Activated CD4-positive, alpha-beta T cell treated with anti-CD3 and anti-CD28 coated beads, Interleukin-2, amount 50 U/mL, for 1 hour (primary cell): ENCODE results near the gene CTSD.

Experiments used
- DNase-seq: peaks from one replicate; pipeline ENCODE4 v3.0.0-alpha.2; 2020

Gene CTSD

DNA sequence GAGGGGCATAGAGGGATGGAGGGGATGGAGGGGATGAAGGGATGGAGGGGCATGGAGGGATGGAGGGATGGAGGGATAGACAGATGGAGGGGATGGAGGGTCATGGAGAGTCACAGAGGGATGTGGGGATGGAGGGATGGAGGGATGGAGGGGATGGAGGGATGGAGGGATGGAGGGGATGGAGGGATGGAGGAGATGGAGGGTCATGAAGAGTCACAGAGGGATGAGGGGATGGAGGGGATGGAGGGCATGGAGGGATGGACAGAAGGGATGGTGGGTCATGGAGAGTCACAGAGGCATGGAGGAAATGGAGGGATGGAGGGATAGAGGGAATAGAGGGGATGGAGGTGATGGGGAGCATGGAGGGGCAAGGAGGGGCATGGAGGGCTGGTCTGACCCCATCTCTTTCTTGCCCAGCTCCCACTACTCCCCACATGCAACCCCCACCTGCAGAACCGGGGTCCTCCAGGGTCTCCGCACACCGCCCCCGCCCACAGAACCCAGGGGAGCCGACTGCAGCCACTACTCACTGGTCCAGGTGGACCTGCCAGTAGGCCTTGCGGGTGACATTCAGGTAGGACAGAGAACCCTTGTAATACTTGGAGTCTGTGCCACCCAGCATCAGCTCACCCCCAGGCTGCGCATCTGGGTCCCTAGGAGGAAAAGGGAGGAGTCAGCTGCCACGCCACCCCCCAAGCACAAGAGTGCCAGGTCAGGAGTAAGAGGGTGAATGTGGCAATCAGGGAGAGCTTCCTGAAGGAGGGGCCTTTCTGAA lies 9.2 kb downstream of the CTSD start:
- no peak for DNase-seq

DNA sequence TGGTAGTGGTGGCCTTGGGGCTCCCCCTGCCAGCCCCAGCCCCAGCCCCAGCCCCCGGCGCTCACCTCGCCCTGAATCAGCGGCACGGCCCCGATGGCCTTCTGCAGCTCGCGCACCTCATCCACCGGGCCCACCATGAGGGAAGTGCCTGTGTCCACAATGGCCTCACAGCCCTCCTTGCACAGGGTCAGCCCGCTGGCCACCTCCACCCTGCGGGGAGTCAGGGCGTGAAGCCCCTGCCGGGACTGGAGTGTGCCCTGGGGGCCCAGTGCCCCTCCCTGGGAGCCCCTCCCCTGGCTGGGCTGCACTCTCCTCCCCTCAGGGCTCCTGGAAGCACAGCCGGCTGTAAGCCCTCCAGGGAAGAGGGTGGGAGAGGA lies 9.8 kb downstream of the CTSD start:
- no peak for DNase-seq

DNA sequence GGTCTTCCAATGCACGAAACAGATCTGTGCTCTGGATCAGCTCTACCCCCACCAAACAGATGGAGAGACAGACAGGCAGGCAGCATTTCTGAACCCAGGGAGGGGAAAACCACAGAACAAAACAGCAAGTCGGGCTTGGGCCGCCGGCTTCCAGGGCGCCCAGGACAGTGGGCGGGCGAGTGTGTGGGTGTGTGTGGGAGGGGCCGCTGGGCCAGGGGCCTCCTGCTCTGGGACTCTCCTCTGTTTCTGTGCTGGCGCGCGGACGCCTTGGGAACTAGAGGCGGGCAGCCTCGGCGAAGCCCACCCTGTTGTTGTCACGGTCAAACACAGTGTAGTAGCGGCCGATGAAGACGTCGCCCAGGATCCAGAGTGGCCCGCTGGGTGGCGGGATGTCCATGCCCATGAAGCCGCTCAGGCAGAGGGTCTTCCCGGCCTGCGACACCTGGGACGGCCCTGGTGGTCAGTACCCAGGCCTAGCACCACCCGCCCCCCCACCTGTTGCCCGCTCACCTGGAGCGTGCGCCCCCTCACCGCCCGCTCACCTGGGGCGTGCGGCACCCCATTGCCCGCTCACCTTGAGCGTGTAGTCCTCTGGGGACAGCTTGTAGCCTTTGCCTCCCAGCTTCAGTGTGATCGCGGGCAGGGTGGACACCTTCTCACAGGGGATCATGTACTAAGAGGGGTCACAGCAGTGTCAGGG lies 10.3 kb downstream of the CTSD start:
- no peak for DNase-seq

DNA sequence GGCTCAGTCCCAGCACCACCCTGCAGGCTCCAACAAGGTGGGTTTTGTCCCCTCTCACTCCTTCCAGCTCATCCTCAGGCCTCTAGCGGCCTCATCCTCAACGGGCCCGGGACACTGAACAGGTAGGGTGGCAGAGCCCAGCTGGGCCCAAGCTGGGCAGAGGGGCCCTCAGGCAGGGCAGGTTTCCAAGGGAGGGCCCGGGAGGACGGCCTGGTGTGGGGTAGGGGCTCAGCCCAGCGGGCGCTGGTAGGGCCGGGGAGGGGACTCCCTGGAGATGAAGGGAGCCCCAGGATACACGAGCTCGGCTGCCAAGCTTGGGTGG lies 10.9 kb downstream of the CTSD start:
- DNase-seq: no peak

DNA sequence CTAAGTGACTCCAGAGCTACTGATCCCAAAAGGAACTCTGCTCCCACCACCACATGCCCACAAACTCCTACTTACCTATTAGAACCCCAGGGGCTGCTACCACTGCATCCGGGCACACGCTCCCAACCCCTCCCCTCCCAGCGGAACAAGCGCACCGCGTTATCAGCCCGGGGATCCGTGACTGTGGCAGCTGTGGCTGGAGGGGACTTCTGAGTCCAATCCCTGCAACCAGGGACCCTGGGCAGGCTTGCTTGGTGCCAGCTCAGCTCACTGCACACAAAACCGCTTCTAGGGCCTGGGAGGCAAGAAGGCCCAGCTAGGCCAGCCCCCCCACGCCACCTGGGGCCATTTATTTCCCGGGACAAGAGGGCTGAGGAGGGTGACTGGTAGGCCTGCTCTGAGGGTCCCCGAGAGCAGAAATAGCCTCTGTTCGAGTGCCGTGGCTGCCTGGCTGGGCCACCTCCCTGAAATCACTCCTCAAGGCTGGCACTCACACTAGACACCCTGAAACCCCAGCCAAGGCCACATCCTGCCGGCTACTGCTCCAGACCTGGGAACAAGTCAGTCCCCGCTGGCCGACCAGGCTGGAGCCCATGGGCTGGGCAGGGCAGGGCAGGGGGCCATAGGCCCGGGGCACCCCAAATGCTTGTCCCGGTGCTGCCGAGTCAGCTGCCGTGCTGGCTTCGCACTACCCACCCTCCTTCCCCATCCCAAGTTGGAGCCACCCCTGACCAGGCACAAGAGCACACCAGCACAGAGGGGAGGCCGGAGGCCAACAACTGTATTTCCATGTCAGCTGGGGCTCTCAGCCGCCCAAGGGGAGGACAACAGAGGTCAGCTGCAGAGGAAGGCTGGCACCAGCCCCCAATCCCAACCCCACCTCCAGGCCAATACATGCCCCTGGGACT lies 11.5 kb downstream of the CTSD start:
- DNase-seq: no peak

DNA sequence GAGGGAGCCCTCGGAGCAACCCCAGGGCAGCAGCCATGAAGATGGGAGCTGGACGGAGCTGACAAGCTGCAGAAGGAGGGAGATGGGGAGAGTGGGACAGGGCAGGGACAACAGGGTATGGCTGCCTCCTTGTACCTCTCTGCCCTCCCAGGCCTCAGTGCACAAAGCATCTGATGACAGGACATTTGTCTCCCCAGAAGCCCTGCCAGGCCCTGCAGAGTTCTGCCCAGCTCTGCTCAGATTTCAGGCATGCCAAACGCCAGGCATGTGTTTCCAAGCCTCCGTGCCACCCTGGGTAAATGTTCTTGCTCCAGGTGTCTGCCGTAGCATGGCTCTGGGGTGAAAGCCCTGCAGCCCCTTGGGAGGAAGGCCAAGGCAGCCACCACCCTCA lies 12.2 kb downstream of the CTSD start:
- no peak for DNase-seq

DNA sequence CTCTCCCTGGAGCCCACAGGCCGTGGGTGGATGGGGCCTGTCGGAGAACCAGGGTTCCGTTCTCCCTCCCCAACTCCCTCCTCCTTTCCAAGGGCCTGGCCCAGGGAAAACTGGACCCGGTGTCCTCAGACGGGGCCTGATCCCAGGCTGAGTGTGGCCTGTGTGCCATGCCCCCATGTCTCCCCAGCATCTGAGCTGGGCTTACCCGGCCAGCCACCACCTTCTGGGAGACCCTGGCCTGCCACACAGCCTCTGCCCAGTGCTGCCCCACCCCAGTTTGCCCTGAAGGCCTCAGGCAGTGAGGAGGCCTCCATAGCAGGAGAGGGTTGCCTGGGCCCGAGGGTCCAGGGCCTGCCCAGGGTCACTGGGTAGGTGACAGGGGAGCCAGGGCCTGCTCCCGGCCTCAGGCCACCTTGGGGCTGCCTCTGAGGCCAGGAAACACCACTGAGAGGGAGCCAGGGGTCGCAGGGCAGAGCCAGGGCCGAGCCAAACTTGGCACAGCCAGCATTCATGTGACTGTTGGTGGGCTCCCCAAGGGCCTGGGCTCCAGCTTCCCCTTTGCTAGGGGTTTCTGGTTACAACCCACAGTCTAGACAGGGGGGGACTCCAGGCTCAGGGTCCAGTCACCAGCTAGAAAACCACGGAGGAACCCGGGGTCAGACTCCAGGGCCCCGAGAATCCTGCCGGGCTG lies 12.7 kb downstream of the CTSD start:
- DNase-seq: no peak

DNA sequence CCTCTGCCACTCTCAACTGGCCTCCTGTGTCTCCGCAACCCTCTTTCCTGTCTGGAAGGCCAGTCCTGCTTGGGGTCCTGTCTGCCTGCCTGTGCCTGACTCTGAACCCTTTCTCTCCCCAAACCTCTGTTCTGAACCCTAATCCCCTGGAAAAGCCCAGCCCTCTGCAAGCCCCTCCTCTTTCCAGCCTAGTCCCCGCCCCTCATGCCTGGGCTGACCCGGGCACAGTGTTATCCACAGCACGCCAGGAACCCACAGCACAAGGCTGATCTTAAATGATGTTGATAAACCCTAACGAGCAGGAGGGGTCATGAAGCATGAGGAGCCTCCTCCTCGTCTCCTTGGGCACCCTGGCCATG lies 13.3 kb downstream of the CTSD start, which contains the start of gene IFITM10:
Gene IFITM10 (minus strand): TSS at position 115 of the 359 bp plus-strand sequence. CDS start 153 bp downstream, outside the sequence.
- DNase-seq: no peak

DNA sequence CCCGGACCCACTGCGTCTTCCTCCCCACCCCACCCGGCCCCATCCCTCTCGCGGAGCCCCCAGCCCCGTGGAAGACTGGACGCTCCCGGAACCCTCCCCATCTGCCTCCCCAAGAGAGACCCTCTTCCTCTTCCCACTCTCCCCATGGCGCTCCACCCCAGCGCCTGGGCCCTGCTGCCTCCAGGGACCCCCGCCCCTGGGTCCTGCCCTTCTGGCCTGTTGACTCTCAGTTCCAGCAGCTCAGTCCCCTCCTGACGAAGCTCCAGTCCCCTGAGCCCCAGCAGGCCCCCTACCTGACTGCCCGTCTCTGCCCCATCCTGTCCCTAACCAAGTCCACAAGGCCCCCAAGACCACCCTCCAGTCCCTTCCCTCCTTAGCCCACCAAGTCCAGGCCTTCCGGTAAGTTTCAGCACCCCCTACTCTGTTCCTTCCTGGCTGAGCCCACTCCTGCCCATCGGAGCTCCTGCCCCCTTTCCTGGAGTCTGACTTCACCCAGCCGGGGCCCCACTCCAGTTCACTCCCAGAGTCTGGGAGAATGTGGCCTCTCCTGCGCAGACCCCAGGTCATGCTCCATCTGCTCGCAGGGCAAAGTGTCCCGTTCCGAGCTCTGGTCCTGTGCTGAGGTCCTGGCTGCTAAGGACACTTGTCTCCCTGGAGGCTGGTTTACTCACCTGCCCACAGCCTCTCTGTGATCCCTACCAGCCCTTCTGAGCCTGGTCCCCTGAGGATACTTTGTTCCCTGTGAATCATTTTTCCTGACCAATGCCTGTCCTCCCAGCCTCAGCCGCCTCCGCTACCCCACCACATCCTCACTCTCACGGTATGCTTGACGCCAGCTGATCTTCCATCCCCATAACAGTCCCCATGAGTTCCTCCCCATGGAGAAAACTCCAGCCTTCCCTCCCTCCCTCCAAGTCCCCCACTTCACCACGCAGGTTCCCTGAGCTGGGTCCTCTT lies 14.1 kb downstream of the CTSD start:
- DNase-seq: no peak

DNA sequence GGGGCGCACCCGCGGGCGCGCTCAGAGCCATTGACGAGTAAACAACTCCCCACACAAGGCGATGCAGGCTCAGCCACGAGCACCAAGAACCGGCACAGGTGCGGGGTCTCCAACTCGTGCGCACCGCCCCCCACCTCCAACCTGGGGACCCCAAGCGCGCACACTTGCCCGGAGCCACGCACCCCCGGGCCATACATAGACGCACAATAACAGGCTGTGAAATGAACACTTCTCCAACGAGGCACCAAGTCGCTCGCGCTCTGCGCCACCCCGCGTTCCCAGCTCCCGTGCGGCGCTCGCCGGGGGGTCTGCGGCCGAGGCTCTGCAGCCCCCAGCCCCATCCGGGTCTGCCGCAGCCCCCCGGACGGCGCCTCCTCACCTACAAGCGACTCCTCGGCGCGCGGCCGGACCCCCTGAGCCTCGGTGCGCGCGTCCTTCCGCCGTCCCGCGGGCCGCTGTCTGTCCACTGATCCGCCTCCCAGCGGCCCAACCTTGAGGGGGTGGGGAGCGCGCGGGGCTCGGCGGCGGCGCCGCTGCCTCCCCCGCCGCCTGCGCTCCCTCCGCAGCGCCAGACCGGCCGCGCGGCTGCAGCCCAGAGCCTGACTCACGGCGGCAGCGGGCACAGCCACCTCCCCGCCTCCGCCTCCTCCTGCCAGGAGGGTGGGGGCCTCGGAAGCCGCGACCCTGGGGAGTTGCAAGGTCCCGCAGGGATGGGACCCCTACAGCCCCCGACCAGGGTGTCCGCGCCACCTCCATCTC lies 14.9 kb downstream of the CTSD start:
- DNase-seq: no peak

DNA sequence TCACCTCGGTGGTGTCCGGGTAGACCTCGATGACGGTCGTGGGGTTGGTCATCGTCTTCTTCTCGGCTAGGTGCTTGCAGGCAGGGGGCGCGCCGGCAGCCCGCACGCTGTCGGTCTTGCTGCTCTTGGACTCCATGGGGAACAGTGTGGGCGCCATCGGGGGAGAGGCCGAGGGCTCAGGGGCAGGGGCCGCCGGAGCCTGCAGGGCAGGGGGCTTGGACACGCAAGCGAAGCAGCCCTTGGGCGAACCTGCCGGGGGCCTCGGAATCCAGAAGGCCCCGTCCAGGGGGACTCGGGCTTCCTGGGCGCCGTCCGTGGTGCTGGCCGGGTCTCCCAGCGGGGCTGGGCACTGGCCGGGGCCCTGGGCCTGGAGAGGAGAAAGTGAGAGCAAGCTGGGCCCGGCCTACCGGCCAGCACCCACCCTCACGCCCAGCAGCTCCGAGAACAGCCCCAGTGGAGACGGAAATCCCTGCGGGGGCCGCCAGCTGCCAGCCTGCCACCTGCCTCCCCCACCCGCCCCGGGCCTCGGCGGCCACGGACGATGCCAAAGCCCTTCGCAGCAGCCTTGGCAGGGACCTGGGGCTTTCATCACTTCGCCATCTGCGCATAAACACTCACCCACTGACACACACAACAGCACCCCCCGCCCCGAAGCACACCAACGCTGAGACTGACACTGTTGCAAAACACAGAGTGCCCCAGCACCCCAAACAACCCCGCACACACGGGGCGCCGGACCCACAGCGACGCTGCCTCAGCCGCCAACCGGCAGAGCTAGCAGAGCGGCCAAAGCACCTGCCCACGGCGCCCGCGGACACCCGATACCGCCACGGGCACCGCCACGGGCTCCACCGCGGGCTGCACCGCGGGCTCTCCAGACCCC lies 15.7 kb downstream of the CTSD start:
- DNase-seq: no peak

DNA sequence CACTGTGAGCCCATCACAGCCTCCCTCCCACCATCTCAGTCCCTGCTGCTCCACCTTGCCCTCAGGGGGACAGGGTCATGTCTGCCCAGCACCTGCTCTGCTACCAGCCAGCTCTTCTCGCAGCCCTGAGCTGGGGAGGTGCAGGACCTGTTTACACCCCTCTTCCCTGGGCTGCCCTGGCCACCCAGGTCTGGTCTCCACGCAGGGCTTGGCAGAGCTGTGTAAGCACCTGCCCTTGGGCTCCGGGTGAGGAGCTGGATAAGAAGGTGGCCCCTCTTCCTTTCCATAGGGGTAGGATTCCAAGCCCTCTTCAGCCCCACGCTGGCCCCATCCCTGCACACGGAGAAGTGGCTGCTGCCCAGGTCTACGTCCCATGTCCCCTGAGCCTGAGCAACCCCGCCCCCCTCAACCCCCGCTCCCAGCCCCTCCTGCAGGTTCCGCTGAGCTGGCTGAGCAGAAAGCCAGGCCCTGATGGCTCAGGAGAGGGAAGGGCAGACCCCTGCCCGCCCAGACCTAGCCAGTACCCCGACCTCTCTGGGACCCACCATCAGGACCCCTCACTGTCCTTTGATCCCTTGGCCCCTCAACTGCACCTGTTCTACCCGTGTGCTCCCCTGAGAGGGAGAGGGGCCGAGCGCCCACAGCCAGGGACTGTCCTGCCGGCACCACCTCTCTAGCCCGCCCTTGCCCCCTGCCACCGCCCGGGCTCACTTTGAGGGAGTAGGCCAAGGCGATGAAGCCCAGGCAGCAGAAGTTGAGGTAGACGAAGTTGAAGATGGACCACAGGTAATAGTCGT lies 16.6 kb downstream of the CTSD start:
- no peak for DNase-seq

DNA sequence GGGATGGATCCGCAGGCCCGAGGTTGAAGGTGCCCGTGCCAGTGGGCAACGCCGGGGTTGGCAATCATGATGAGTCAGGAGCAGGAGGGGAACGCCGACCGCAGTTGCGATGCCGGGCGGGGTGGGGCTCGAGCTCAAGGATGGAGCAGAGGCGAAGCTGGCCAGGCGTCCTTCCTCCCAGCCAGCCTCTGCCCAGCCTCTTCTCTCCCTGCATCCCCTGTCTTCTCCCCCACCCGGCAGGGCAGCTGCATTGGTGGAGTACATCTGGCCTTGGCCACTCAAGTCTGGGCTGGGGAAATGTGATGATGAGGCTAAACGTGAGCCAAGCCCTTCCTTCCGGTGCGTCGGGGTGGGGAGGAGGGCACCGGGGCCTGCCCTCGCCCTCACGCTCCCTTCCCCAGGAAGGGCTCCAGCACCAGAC lies 17.2 kb downstream of the CTSD start:
- DNase-seq: no peak

DNA sequence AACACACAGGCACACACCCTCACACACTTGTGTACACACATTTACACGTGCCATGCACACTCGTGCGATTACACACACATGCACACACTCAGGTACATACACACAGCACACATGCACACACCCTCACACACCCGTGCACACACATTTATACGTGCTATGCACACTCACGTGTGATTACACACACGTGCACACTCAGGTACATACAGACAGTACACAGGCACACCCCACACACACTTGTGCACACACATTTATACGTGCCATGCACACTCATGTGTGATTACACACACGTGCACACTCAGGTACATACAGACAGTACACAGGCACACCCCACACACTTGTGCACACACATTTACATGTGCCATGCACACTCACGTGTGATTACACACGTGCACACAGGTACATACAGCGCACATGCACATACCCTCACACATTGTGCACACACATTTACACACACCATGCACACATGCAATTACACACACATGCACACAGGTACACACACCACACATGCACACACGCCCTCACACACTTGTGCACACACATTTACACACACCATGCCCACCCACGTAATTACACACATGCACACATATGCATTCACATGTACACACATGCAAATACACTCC lies 17.9 kb downstream of the CTSD start:
- no peak for DNase-seq

DNA sequence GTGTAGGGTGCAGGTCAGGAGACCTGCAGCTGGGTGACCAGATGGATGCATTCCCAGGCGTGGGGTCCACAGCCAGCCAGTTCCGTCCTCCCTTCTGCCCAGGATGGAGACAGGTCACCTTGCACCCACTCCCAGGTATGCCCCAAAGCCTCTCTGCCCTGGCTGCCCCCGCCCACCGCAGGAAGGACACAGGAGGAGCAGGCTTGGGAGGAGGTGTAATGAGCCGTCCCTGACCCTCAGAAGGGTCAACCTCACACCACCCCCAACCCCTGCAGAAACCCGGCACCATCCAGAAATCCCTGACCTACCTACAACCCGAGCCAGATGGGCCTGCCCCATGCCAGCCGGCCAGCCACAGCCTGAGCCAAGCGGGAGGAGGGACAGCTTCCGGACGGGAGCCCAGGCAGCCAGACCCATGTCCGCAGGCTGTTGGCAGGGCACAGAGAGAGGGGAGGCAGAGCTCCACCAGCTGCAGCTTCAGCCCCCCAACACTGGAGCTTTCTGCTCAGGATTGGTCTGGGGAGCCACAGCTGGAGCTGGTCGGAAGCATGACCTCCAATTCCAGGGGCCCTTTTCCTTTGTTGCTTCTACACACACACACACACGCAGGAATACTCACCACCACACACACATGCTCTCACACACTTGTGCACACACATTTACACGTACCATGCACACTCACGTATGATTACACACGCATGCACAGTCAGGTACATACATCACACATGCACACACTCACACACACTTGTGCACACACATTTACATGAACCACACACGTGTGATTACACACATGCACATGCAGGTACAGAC lies 18.6 kb downstream of the CTSD start:
- no peak for DNase-seq

DNA sequence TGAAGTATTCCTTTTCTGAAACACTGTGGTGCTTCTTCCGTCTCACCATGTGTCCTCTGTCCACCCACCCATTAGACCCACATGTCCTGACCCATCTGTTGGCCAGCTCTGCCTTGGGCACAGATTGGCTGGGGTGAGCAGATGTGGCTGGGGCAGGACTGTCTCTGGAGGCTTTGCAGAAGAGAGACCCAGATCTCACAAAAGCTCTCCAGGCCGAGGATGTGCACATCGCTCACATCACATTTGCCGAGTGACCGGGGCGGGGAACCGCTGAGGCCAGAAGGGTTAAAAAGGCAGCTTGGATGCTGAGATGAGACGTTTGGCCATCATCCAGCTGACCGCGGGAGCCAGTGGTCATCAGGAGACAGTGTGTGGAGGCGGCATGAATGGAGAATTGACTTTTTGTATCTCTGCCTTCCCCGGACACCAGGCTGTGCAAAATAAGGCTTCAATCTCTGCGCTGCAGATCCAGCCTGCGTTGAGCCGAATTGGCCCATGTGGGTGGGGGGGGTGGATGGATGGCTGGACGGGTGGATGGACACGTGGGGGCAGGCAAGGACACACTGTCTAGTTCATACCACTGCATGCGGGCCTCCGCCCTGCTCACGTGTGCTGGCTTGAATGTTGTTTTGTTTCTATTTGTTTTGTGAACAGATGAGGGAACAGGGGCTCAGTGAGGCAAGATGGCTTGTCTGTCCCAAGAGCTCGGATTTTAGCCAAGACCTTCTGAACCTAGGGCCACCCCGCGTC lies 19.4 kb downstream of the CTSD start:
- DNase-seq: no peak

DNA sequence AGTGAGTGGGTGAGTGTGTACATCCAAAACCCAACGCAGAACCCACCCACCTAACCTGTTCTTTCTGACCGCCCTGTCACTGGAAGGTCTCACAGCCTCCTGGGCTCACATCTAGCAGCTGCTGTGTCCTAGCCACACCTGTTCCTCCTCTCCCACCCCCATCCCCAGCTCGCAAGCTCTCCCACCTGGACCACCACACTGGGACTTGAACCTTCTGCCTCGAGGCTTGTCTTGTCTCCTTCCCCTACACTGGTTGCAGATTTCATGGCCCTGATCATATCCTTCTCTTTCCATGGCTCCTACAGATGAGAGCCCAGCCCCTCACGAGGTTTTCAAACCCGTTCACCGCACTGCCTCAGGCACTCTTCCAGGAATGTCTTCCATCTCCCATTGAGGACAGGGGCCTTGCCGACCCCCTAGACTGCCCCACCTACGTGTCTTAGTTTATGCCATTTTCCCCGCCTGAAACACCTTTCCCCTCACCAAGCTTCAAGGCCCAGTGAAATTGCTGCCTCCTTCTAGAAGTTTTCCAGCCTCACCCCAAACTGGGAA lies 20.1 kb downstream of the CTSD start:
- no peak for DNase-seq
